Astrocyte of the cerebellum (primary cell): ENCODE data around the gene SMOC2.

Source experiments
- DNase-seq: peaks from one replicate; pipeline ENCODE4 v3.0.0-alpha.2; 2011; ENCODE audit warnings: low read depth
- H3K4me3 ChIP-seq: 2 replicates; pipeline ENCODE4 v1.5.1; 2011; ENCODE audit warnings: mild to moderate bottlenecking, low read depth, low read length, moderate library complexity
- in situ Hi-C: cut with HindIII; loops from 2 replicates; pipeline ENCODE4 v1.10.0; 2017; ENCODE audit warnings: low sequenced_read_pairs
- TF ChIP-seq, protein P1 (sequence below): IDR thresholded peaks from 2 replicates; pipeline ENCODE4 v1.5.1; 2012; ENCODE audit warnings: low read length, low read depth, moderate library complexity, mild to moderate bottlenecking; ENCODE audit errors: missing control alignments

The SMOC2 gene

DNA sequence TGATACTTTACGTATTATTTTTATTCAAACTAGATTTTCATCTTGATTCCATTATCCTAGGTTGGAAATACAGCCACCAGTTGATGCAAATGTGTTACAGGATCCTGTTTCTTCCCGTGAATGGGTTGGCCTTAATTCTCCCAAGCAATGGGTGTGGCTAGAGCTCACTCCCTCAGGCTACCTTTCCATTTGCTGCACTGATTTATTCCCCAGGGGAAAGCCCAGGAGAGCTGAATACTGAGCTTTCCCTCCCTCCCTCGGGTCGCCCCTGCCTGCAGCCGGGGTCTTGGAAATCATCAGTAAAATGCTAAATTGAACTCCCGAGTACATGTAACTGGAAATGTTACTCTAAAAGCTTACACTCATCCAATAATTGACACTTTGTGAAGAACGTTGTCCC, 9.9 kb downstream of the SMOC2 start:
- H3K4me3 ChIP-seq = no peak overlapping the region
- DNase-seq = no peak
- in situ Hi-C loops = no loop called here
- TF ChIP-seq, protein P1, sequence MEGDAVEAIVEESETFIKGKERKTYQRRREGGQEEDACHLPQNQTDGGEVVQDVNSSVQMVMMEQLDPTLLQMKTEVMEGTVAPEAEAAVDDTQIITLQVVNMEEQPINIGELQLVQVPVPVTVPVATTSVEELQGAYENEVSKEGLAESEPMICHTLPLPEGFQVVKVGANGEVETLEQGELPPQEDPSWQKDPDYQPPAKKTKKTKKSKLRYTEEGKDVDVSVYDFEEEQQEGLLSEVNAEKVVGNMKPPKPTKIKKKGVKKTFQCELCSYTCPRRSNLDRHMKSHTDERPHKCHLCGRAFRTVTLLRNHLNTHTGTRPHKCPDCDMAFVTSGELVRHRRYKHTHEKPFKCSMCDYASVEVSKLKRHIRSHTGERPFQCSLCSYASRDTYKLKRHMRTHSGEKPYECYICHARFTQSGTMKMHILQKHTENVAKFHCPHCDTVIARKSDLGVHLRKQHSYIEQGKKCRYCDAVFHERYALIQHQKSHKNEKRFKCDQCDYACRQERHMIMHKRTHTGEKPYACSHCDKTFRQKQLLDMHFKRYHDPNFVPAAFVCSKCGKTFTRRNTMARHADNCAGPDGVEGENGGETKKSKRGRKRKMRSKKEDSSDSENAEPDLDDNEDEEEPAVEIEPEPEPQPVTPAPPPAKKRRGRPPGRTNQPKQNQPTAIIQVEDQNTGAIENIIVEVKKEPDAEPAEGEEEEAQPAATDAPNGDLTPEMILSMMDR = no peak

DNA sequence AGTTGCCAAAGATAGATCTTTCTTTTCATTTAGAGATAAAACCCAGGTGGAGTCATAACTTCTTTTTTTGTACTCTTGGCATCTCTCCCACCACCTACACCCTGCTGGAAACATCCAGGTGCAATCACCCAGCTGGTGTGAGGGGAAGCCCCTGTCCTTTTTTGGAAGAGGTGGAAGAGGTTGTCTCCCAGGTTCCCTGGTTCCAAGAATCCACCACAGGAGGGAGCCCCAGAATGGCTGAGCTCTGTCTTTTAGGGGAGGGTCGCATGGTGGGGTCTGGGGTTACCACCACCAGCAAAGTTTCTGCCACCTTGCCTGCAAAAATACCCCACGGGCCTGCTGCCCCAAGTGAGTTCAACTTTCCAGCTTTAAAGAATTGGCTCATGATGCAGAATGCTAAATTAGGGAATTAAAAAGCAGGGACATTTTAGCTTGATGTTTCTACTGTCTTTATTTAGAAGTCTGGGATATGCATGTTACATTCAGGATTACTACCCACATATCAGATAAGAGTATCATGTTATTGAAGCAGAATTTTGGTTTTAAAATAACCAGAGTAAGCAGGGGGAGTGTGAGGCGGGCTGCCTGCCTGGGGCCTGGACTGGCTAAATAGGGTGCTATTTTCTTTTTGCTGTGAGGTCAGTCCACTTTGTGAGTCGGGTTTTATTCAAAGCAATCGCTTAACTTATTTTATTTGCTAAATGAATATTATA, 11.0 kb downstream of the SMOC2 start:
- DNase-seq = no peak
- TF ChIP-seq, protein P1 = peak; percentile 31
- in situ Hi-C loops = no loop called here
- H3K4me3 ChIP-seq = no peak overlapping the region

DNA sequence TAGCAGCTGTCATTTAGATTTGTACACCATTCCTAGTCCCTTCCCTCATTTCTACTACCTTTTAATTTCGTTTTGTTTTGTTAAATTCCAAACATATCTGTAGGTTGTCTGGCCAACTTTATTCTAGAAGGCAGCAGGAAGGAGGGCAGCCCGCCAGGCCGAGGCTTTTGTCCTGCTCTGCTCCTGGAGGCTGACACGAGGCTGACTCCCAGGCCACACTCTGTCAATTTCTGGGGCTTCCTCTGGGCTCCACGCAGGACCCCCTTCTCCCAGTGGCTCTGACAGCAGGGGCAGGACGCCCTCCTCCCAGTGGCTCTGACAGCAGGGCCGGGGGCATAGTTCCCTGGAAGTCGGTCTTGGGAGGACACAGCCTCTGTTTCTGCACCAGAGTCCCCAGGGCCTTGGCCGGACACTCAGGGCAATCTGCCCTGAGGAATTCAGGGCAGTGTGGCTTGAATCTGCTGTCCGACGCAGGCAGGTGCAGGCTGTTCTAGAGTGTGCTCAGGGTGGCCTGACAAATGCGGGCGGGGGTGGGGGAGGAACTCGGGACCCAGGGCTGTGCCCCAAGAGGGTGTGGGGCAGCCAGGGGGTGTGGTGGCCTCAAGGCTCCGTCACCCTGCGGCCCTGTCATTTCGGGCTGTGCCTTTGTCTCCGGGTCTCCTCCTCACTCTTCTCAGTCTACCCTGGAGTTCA, 11.8 kb downstream of the SMOC2 start:
- in situ Hi-C loops = no loop called here
- no peak for DNase-seq
- no peak overlapping the region for H3K4me3 ChIP-seq
- TF ChIP-seq, protein P1 = no peak

DNA sequence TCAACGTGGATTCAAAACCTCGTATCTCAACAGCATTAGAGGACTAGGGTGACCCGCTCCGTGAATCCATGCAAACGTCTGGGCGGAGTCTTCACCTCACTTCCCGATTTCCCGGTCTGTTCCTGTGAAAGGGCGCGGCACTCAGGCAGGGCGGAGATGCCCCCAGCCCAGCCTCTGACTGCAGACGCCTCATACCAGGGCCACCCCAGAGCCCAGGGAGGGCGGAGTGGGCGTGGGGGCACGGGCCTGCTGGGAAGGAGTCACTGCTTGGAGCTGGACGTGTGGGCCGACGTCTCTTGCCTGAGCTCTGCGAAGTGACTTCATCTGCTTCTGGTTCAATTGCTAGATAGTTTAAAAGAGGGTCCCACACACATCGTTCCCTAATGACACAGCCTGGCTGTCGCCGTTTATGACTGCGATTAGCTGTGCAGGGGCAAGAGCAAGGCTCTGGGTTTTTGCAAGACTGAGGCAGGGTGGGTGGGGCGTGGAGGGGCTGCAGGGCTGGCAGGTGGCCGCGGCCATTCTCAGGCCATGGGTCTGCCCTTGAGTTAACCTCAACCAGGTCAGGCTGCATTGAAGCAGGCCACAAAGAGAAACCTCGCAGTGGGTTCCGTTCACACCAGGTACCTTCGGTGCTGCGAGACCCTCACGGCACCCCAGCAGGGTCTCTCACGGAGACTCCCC, 15.0 kb downstream of the SMOC2 start:
- in situ Hi-C loops = no loop called here
- no peak overlapping the region for H3K4me3 ChIP-seq
- DNase-seq = no peak
- TF ChIP-seq, protein P1 = no peak

DNA sequence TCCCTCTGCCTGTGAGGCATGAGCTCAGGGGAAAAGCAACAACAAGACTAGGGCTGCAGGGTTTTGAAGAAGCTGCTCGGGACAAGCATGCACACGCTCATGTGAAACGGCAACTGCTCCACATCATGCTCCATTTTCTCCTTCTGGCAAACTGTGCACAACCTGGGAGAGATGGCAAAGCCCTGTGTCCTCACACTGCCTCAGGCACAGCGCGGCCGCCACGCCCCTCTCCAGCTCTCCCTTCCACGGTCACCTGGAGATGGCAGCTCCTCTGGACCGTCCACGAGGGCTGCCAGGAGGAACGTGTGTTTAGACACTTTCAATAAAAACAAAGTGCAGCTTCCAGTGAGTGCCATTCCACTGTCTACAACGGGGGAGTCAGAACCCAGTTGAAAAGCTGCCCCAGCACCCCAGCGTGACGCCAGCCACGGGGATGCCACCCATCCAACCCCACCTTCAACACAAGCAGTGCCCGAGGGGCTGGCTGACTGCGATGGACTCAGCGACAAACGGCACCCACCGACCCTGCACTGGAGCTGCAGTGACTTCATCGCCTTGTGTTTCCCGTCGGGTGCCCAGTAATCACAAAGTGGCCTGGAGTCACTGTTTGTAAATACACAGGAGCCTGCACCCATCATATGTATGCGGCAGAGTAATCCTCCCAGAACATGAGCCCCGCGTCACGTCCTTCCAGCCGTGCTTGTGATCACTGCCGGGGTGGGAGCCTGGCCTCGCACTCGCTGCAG, 16.1 kb downstream of the SMOC2 start:
- H3K4me3 ChIP-seq = no peak overlapping the region
- DNase-seq = no peak
- TF ChIP-seq, protein P1 = no peak
- in situ Hi-C loops = no loop called here

DNA sequence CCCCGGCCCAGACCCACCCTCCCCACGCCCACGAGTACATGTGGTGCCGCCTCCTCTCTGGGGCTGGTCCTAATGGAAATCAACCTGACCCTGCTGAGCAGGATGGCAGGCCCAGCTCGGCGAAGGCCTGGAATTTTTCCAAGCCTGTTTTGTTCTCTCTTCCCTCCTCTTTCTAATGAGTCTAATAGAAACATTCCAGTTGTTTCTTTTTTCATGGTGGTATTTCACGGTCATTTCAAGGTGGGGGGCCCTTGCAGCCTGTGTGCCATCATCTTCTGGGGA, 16.6 kb downstream of the SMOC2 start:
- TF ChIP-seq, protein P1 = no peak
- H3K4me3 ChIP-seq = no peak overlapping the region
- in situ Hi-C loops = no loop called here
- DNase-seq = no peak
